Right ventricle myocardium inferior (tissue), 1 donor: ENCODE measurements around the gene ISYNA1. TPM values are rescaled to one million over a fixed set of nuclear protein-coding genes. Genes with fewer than 3 reads are reported as not detected.
A peak's percentile ranks its signal among the peaks of the same experiment; 100 is the strongest.
"Not testable (repeated sequence)": the region's sequence is repeated elsewhere in the genome, so short reads cannot be mapped to it uniquely, and the experiment has no call there.

Experiments used
- ATAC-seq: fragments of 200-7000 bp; cut with Tn5 transposase; one replicate; pipeline ENCODE4 v1.9.1; 2020; ENCODE audit warnings: mild to moderate bottlenecking, moderate library complexity
- DNase-seq: peaks from one replicate; pipeline ENCODE4 v3.0.0; 2021; ENCODE audit errors: missing footprints
- intact Hi-C: fragments of 100-400 bp; cut with DNase I; formaldehyde crosslinking; loops from one replicate; pipeline ENCODE4 v1.11.0; 2022
- total RNA-seq: library from RNA; stranded (reverse); fragmentation: NEBNext Ultra II Directional; extraction: Animal tissue kit (Norgen Biotek cat#: 25700); gene quantifications from one replicate; pipeline ENCODE4 v1.2.1, GENCODE V29; 2021
- donor health status: DM: no; HTN: yes; CAD: no; lungs with severe emphysema.

The ISYNA1 gene
- total RNA-seq, 1 donor from 2014 or later = 26.0 TPM

- intact Hi-C loops = loop anchor here (5.0 kb wide), 1 partner anchor 135 kb away; the partner anchor contains the start of gene JUND
- DNase-seq (peak; percentile 96), ATAC-seq (peak; percentile 66)
Measured at GRCh38 chr19:18416778-18417249, 21.1 kb downstream of the ISYNA1 start.

GRCh38 chr19:18415178-18415867, 22.6 kb downstream of the ISYNA1 start:
- intact Hi-C loops = loop anchor here (5.0 kb wide), 1 partner anchor 133 kb away; the partner anchor contains the start of gene JUND
- DNase-seq = peak; percentile 87
- ATAC-seq = peak; percentile 43

- DNase-seq = no peak
- intact Hi-C loops = loop anchor here (5.0 kb wide), 2 partner anchors 132 to 212 kb away; partner anchors contain the start of genes JUND and RAB3A
- ATAC-seq = no peak
Measured at GRCh38 chr19:18414504-18415177, 23.3 kb downstream of the ISYNA1 start.

DNA sequence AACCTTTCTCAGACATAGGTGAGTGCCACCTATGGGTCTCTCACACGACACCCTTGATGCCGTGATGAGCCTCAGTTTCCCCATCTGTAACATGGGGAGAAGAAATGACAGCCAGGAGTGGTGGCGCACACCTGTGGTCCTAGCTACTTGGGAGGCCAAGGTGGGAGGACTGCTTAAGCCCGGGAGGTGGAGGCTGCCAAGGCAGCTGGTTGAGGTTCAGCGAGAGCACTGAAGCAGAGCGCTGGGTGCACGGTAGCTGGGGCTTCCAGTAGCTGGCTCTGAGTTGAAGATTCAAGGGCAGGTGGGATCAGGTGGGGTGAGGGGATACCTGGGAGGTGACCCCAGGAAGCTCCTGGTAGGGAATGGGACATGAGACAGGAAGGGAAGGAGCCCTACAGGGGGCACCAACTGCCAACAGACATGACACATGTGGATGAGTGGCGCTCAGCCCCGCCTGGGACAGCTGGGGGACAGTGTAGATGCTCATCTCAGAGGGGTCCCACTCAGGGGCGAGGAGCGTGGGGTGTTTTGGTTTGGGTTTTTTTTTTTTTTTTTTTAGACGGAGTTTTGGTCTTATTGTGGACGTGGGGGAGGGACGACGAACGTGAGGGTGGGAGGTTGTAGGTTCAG, 25.2 kb downstream of the ISYNA1 start:
- no peak for ATAC-seq
- intact Hi-C loops = loop anchor here (5.0 kb wide), 1 partner anchor 210 kb away; the partner anchor contains the start of gene RAB3A

GRCh38 chr19:18408053-18408476, 29.9 kb downstream of the ISYNA1 start:
- intact Hi-C loops = no loop called here
- ATAC-seq (no peak), DNase-seq (peak; percentile 72)

More for the DNA sequence above, 25.2 kb downstream of the ISYNA1 start:
- no peak for DNase-seq

GRCh38 chr19:18406749-18407148, 31.2 kb downstream of the ISYNA1 start:
- intact Hi-C loops = no loop called here
- no peak for DNase-seq

GRCh38 chr19:18405754-18406153, 32.2 kb downstream of the ISYNA1 start:
- intact Hi-C loops, ATAC-seq, DNase-seq: not testable (repeated sequence)

More at GRCh38 chr19:18406749-18407148, 31.2 kb downstream of the ISYNA1 start:
- no peak for ATAC-seq

- DNase-seq, ATAC-seq, intact Hi-C loops: not testable (repeated sequence)
Measured at GRCh38 chr19:18402455-18403248, 35.3 kb downstream of the ISYNA1 start.

DNA sequence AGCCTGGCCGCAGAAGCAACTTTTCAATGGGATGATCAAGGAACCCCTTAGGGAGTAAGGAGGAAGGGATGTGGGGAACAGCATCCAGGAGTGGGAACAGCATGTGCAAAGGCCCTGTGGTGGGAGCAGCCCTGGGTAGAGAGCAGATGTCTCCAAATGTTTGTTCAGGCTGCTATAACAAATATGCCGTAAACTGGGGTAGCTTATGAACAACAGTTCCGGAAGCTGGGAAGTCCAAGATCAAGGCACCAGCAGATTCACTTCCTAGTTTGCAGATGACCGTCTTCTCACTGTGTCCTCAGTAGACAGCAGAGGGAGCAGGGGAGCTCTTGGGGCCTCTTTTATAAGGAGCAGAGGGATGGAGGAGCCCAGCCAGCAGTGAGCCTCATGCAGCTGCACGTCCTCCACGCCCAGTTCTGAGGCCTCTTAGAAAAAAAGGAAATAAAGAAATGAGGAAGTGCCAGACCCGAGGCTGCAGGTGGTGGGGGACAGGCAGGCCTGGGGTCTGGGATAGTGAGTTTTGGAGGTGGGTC, 36.3 kb downstream of the ISYNA1 start:
- ATAC-seq = peak; percentile 79
- intact Hi-C loops = no loop called here

DNA sequence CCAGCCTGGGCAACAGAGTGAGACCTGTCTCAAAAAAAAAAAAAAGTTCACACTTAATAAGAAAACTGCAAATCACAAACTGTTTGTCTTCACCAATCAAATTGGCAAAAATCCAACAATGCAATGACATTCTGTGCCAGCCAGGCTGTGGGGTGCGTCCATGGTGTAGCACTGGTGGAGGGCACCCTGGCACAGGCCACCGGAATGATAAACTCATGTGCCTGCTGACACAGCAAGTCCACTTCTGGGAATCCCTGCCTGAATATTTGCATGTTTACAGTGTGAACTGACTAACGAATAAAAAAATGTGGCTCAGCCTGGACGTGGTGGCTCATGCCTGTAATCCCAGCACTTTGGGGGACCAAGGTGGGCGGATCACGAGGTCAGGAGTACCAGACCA, 38.9 kb downstream of the ISYNA1 start:
- intact Hi-C loops = loop anchor here (5.0 kb wide), 1 partner anchor 127 kb away; the partner anchor contains the start of gene IQCN
- ATAC-seq (no peak), DNase-seq (peak; percentile 69)

More for the DNA sequence above, 36.3 kb downstream of the ISYNA1 start:
- peak; percentile 89 for DNase-seq

GRCh38 chr19:18397242-18398202, 40.4 kb downstream of the ISYNA1 start, which contains the start of gene LRRC25:
LRRC25 (minus strand) TSS chr19:18397622; CDS start chr19:18396963, 659 bp downstream.
- DNase-seq (peak; percentile 86), ATAC-seq (peak; percentile 59)
- intact Hi-C loops = loop anchor here (5.0 kb wide), 1 partner anchor 125 kb away; the partner anchor contains the start of gene IQCN

- DNase-seq (no peak), ATAC-seq (no peak)
- intact Hi-C loops = loop anchor here (5.0 kb wide), 1 partner anchor 124 kb away; the partner anchor contains the start of gene IQCN
Measured at GRCh38 chr19:18396471-18397241, 41.3 kb downstream of the ISYNA1 start.

DNA sequence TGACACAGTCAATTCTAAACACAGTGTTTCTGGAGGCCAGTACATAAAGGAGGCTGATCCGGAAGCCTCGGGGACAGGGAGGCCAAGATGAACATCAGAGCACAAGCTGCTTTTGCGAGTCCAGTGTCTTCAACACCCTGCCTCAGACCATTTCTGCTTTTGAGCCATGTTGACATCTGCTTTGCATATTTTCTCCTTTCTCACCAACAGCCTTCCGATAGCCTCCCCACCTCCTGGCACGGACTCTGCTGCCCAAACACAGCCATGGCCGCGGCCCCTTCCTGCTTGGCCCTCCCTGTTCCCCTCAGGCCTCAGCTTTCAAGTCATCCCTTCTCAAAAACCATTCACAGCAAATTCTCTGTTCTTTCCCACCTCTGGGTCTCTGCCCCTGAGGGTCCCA, 44.1 kb downstream of the ISYNA1 start:
- intact Hi-C loops = no loop called here
- DNase-seq = peak; percentile 83

DNA sequence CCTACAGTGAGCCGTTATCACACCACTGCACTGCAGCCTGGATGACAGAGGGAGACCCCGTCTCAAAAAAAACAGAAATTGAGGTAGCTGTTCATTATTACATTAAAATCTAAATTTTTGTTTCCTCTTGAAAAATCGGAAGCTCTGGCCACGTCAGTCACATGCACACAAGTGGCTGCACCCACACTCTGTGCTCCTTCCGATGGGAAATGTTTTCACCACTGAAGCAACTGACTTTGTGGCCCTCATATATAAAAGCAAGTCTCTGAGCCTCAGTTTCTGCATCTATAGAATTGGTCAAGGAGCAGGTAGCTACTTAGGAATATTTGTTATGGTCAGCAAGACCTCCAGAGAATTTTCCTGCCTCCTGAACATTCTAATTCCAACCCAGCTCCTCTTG, 45.0 kb downstream of the ISYNA1 start:
- DNase-seq (peak; percentile 20), ATAC-seq (no peak)
- intact Hi-C loops = no loop called here

More for the DNA sequence above, 44.1 kb downstream of the ISYNA1 start:
- ATAC-seq = peak; percentile 18

DNA sequence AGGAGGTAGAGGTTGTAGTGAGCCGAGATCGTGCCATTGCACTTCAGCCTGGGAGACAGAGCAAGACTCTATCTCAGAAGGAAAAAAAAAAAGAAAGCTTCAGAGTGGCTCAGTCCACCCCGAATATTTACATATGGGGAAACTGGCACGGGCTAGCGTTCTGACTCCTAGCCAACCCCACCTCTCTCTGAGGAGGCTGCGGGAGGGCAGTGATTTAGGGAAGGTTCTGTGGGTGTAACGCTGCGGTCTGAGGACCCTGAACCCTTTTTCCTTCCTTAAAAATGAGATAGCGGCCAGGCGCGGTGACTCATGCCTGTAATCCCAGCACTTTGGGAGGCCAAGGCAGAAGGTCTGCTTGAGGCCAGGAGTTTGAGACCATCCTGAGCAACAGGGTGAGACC, 45.5 kb downstream of the ISYNA1 start:
- DNase-seq (peak; percentile 86), ATAC-seq (peak; percentile 30)
- intact Hi-C loops = no loop called here

GRCh38 chr19:18391509-18392075, 46.3 kb downstream of the ISYNA1 start:
- ATAC-seq (no peak), DNase-seq (peak; percentile 39)
- intact Hi-C loops = no loop called here
